Esophagus squamous epithelium (tissue), 5 donors: ENCODE results near the gene CHST10. TPM values are rescaled to one million over a fixed set of nuclear protein-coding genes. Genes with fewer than 3 reads are reported as not detected.
A peak's percentile ranks its signal among the peaks of the same experiment; 100 is the strongest.
"Not testable (repeated sequence)": the region's sequence is repeated elsewhere in the genome, so short reads cannot be mapped to it uniquely, and the experiment has no call there.

Experiments
- DNase-seq: peaks from one replicate; lab custom pipeline; 2025; lab: John Stamatoyannopoulos, UW
- H3K27ac ChIP-seq, 4 donors: fragments of 200-600 bp; sonication (generic); one replicate each; pipeline ENCODE4 v1.5.1; 2016 to 2019; ENCODE audit warnings: mild to moderate bottlenecking in 1 of 4
- H3K27me3 ChIP-seq, 4 donors: fragments of 200-600 bp; sonication (generic); 1 replicate in 3 of 4; 2 replicates in 1 of 4; pipeline versions ENCODE4 v1.5.1 to v1.6.0; 2017 to 2021; ENCODE audit warnings: antibody characterized with exemption in 1 of 4
- H3K36me3 ChIP-seq, 3 donors: fragments of 200-600 bp; sonication (generic); one replicate each; pipeline ENCODE4 v1.5.1; 2016 to 2019
- H3K4me1 ChIP-seq, 3 donors: fragments of 200-600 bp; sonication (generic); one replicate each; pipeline ENCODE4 v1.5.1; 2017 to 2019
- H3K4me3 ChIP-seq, 4 donors: fragments of 200-600 bp; sonication (generic); 1 replicate in 3 of 4; 2 replicates in 1 of 4; pipeline ENCODE4 v1.5.1; 2016 to 2019; ENCODE audit warnings: mild to moderate bottlenecking in 2 of 4, moderate library complexity in 1 of 4
- H3K9me3 ChIP-seq, 3 donors: fragments of 200-600 bp; sonication (generic); one replicate each; pipeline ENCODE4 v1.5.1; 2016 to 2019
- CTCF ChIP-seq, 6 experiments: fragments of 450-650 bp in 4 of 6; fragments of 200-600 bp in 2 of 6; sonication (generic) in 2 of 6; IDR thresholded peaks; one replicate each; pipeline ENCODE4 v1.5.1; 2016 to 2019; ENCODE audit warnings: antibody characterized with exemption in 6 of 6, mild to moderate bottlenecking in 4 of 6, moderate library complexity in 4 of 6
- POLR2A ChIP-seq, 4 donors: fragments of 450-650 bp; IDR thresholded peaks; one replicate each; pipeline ENCODE4 v1.6.1; 2017; ENCODE audit warnings: antibody characterized with exemption in 4 of 4, mild to moderate bottlenecking in 4 of 4, moderate library complexity in 3 of 4
- WGBS, 2 donors: methylation state at CpG; one replicate each; pipeline ENCODE4 v1.1.5; 2018; 5-methylcytosine and 5-hydroxymethylcytosine counted together
- intact Hi-C: fragments of 100-400 bp; cut with DNase I; formaldehyde crosslinking; loops from one replicate; pipeline ENCODE4 v1.15.0; 2022
- total RNA-seq, 4 donors: library from RNA; depleted of rRNA; stranded (reverse); fragments of >200 nt; gene quantifications; one replicate each; pipeline ENCODE4 v1.1.0, GENCODE V29; 2016
- donor health status: DM: yes; HTN: yes; CAD: no.

Gene CHST10
- total RNA-seq, 4 donors from 2014 or later: 0.53 to 7.0 (median 3.2) TPM

GRCh38 chr2:100365434-100365833 lies 52.0 kb downstream of the CHST10 start:
- intact Hi-C loops: no loop called here
- TF ChIP-seq POLR2A (IDR thresholded peaks at IDR 0.05) (no peak), CTCF (IDR thresholded peaks at IDR 0.05) (no peak)
- Histone ChIP-seq H3K36me3 (no peaks in the 10 kb centered on the region), H3K4me1 (peaks cover 0 to 24% (median 8%) of the 10 kb centered on the region in 3 donors), H3K4me3 (no peak overlapping the region), H3K27me3 (peaks cover 0 to 7% (median 0%) of the 10 kb centered on the region in 4 donors), H3K27ac (no peak overlapping the region), H3K9me3 (peaks cover 0 to 23% (median 18%) of the 10 kb centered on the region in 3 donors)
- WGBS, 2 donors: 25 to 27% methylated on average over 3 of the region's 3 CpGs
- peak; percentile 7 for DNase-seq

- intact Hi-C loops, H3K4me3 ChIP-seq, H3K27ac ChIP-seq, DNase-seq, H3K36me3 ChIP-seq: not testable (repeated sequence)
- 92 to 95% methylated on average over 7 of the region's 7 CpGs for WGBS, 2 donors
- H3K27me3 ChIP-seq: peaks cover 0 to 18% (median 0%) of the 10 kb centered on the region in 4 donors
- H3K4me1 ChIP-seq: peaks cover 0 to 24% (median 8%) of the 10 kb centered on the region in 3 donors
- peaks cover 0 to 18% (median 14%) of the 10 kb centered on the region in 3 donors for H3K9me3 ChIP-seq
These were observed 55.2 kb downstream of the CHST10 start for GRCh38 chr2:100362269-100362668.

- no peak overlapping the region for H3K4me3 ChIP-seq
- H3K9me3 ChIP-seq: peaks cover 0 to 18% (median 14%) of the 10 kb centered on the region in 3 donors
- no peaks in the 10 kb centered on the region for H3K36me3 ChIP-seq
- intact Hi-C loops: no loop called here
- H3K27ac ChIP-seq: no peak overlapping the region
- TF ChIP-seq POLR2A (IDR thresholded peaks at IDR 0.05): no peak
- TF ChIP-seq CTCF (IDR thresholded peaks at IDR 0.05): no peak
- peaks cover 0 to 26% (median 0%) of the 10 kb centered on the region in 4 donors for H3K27me3 ChIP-seq
- H3K4me1 ChIP-seq: peaks cover 0 to 5% (median 2%) of the 10 kb centered on the region in 3 donors
- DNase-seq: no peak
These were observed 57.9 kb downstream of the CHST10 start for GRCh38 chr2:100359576-100359975.

- TF ChIP-seq CTCF (IDR thresholded peaks at IDR 0.05) (no peak), POLR2A (IDR thresholded peaks at IDR 0.05) (no peak)
- H3K27me3 ChIP-seq: peaks cover 0 to 26% (median 0%) of the 10 kb centered on the region in 4 donors
- 90 to 95% methylated on average over 2 of the region's 2 CpGs for WGBS, 2 donors
- H3K9me3 ChIP-seq: peaks cover 0 to 18% (median 14%) of the 10 kb centered on the region in 3 donors
- DNase-seq: no peak
- H3K27ac ChIP-seq: no peak overlapping the region
- intact Hi-C loops: no loop called here
- no peaks in the 10 kb centered on the region for H3K36me3 ChIP-seq
- H3K4me3 ChIP-seq: no peak overlapping the region
- no peaks in the 10 kb centered on the region for H3K4me1 ChIP-seq
These were observed 58.9 kb downstream of the CHST10 start for GRCh38 chr2:100358554-100358953.

GRCh38 chr2:100352521-100352920 lies 64.9 kb downstream of the CHST10 start:
- Histone ChIP-seq H3K27me3 (peaks cover 0 to 46% (median 0%) of the 10 kb centered on the region in 4 donors), H3K36me3 (no peaks in the 10 kb centered on the region), H3K9me3 (no peaks in the 10 kb centered on the region), H3K4me1 (peaks cover 0 to 8% (median 0%) of the 10 kb centered on the region in 3 donors), H3K27ac (no peak overlapping the region), H3K4me3 (no peak overlapping the region)
- intact Hi-C loops: no loop called here
- DNase-seq: no peak
- TF ChIP-seq POLR2A (IDR thresholded peaks at IDR 0.05) (no peak), CTCF (IDR thresholded peaks at IDR 0.05) (no peak)
- 88 to 89% methylated on average over 7 of the region's 7 CpGs for WGBS, 2 donors
